DOHH2 (cell line): ENCODE measurements around the gene PPA1.

Experiments
- H3F3A ChIP-seq: fragments of 200-600 bp; sonication (generic), shearing (Covaris generic); 2 replicates; pipeline ENCODE4 v1.6.0; 2016; ENCODE audit warnings: antibody characterized with exemption, mild to moderate bottlenecking; ENCODE audit not compliant: control insufficient read depth, insufficient read depth
- H3K27ac ChIP-seq: fragments of 200-600 bp; sonication (generic); 2 replicates; pipeline ENCODE4 v1.5.1; 2014; ENCODE audit warnings: low read depth, mild to moderate bottlenecking, low read length, moderate library complexity
- H3K27me3 ChIP-seq: fragments of 200-600 bp; sonication (generic); 2 replicates; pipeline ENCODE4 v1.6.1; 2014; ENCODE audit warnings: mild to moderate bottlenecking, low read length, mixed read lengths; ENCODE audit not compliant: control insufficient read depth
- H3K36me3 ChIP-seq: fragments of 200-600 bp; sonication (generic); 2 replicates; pipeline ENCODE4 v1.6.1; 2014; ENCODE audit warnings: mild to moderate bottlenecking, low read length, moderate library complexity, mixed read lengths; ENCODE audit not compliant: control insufficient read depth
- H3K4me1 ChIP-seq: fragments of 200-600 bp; sonication (generic); 2 replicates; pipeline ENCODE4 v1.6.1; 2014; ENCODE audit warnings: mild to moderate bottlenecking, low read length, mixed read lengths; ENCODE audit not compliant: control insufficient read depth
- H3K4me2 ChIP-seq: fragments of 200-600 bp; sonication (generic); 2 replicates; pipeline ENCODE4 v1.6.0; 2014; ENCODE audit warnings: mild to moderate bottlenecking, low read length, moderate library complexity
- H3K4me3 ChIP-seq: fragments of 200-600 bp; sonication (generic); 2 replicates; pipeline ENCODE4 v1.5.1; 2014; ENCODE audit warnings: mild to moderate bottlenecking, low read length, mixed read lengths
- H3K79me2 ChIP-seq: fragments of 200-600 bp; sonication (generic); 2 replicates; pipeline ENCODE4 v1.6.1; 2014; ENCODE audit warnings: mild to moderate bottlenecking, low read length, mixed read lengths; ENCODE audit not compliant: control insufficient read depth
- H3K9me2 ChIP-seq: fragments of 200-600 bp; sonication (generic); replicated peaks from 2 replicates; pipeline ENCODE4 v1.6.1; 2014; ENCODE audit warnings: mild to moderate bottlenecking, low read length, mixed read lengths; ENCODE audit not compliant: control insufficient read depth
- H3K9me3 ChIP-seq: fragments of 200-600 bp; sonication (generic); 2 replicates; pipeline ENCODE4 v1.6.1; 2014; ENCODE audit warnings: antibody characterized with exemption, low read length, mixed read lengths; ENCODE audit not compliant: control insufficient read depth, insufficient read depth
- H4K20me1 ChIP-seq: fragments of 200-600 bp; sonication (generic); 2 replicates; pipeline ENCODE4 v1.6.0; 2014; ENCODE audit warnings: low read depth, mild to moderate bottlenecking, antibody characterized with exemption, low read length, moderate library complexity; ENCODE audit not compliant: control insufficient read depth, insufficient read depth
- EZH2phosphoT487 ChIP-seq: fragments of 200-600 bp; sonication (generic); IDR thresholded peaks from 2 replicates; pipeline ENCODE4 v1.6.1; 2017; ENCODE audit warnings: borderline replicate concordance, mild to moderate bottlenecking, antibody characterized with exemption, low read length, moderate library complexity, mixed read lengths
- TF ChIP-seq, protein P1 (sequence below): fragments of 200-600 bp; sonication (generic); IDR thresholded peaks from one replicate; pipeline ENCODE4 v1.5.1; 2014; ENCODE audit warnings: antibody characterized with exemption, mild to moderate bottlenecking, low read depth, low read length; ENCODE audit not compliant: poor library complexity, severe bottlenecking

PPA1 gene

DNA sequence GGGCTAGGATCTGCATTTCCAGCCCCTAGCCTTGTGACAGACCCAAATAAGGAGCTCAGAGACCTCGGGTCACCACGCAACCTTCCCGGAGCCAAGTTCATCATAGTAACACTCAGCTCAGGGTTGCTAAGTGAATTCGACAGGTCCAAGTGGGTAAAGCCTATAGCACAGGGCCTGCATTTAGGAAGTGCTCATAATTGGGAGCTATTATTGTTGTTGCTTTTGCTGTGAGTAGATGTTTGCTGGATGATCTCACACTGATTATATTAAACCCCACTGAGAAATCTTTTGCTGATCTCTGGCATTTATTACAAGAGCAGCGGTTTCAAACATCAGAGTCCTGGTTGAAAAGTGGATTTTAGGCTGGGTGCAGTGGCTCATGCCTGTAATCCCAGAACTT lies 42.6 kb downstream of the PPA1 start:
- Histone ChIP-seq H4K20me1 (no peaks in the 10 kb centered on the region), H3K4me1 (peaks cover 11% of the 10 kb centered on the region), H3K4me3 (no peak overlapping the region), H3K4me2 (no peak overlapping the region), H3F3A (peaks cover 19% of the 10 kb centered on the region), H3K9me2 (no peaks in the 10 kb centered on the region), H3K79me2 (no peaks in the 10 kb centered on the region), H3K9me3 (no peaks in the 10 kb centered on the region), H3K27ac (no peak overlapping the region), H3K36me3 (no peaks in the 10 kb centered on the region), H3K27me3 (peaks cover 6% of the 10 kb centered on the region; the same call in 1 of the 2 replicates)
- no peak for TF ChIP-seq EZH2phosphoT487
- TF ChIP-seq, protein P1, sequence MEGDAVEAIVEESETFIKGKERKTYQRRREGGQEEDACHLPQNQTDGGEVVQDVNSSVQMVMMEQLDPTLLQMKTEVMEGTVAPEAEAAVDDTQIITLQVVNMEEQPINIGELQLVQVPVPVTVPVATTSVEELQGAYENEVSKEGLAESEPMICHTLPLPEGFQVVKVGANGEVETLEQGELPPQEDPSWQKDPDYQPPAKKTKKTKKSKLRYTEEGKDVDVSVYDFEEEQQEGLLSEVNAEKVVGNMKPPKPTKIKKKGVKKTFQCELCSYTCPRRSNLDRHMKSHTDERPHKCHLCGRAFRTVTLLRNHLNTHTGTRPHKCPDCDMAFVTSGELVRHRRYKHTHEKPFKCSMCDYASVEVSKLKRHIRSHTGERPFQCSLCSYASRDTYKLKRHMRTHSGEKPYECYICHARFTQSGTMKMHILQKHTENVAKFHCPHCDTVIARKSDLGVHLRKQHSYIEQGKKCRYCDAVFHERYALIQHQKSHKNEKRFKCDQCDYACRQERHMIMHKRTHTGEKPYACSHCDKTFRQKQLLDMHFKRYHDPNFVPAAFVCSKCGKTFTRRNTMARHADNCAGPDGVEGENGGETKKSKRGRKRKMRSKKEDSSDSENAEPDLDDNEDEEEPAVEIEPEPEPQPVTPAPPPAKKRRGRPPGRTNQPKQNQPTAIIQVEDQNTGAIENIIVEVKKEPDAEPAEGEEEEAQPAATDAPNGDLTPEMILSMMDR = no peak

DNA sequence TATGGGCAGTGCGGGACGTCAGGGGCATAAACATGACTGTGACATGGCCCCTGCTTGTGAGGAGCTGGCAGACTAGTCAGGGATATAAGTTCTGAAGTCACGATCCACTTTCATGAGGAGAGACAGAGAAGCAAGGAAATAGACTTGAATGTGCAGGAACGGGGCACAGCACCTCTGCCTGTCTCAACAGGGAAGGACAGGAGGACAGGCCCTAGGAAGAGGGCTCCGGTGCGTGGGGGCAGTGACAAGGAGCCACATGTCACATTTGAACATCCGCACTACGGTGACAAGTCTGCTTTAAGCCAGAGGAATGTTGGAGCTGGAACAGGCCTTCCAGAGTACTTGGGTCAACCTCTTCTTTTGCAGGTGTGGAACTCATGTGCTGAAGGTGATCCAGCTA lies 43.1 kb downstream of the PPA1 start:
- Histone ChIP-seq H3K27me3 (peaks cover 6% of the 10 kb centered on the region; the same call in 1 of the 2 replicates), H4K20me1 (no peaks in the 10 kb centered on the region), H3K36me3 (no peaks in the 10 kb centered on the region), H3K4me3 (no peak overlapping the region), H3K4me1 (peaks cover 11% of the 10 kb centered on the region), H3K9me3 (no peaks in the 10 kb centered on the region), H3K27ac (no peak overlapping the region), H3K79me2 (no peaks in the 10 kb centered on the region), H3F3A (peaks cover 17% of the 10 kb centered on the region; the same call in 1 of the 2 replicates), H3K4me2 (no peak overlapping the region), H3K9me2 (no peaks in the 10 kb centered on the region)
- no peak for TF ChIP-seq EZH2phosphoT487
- TF ChIP-seq, protein P1 = no peak

DNA sequence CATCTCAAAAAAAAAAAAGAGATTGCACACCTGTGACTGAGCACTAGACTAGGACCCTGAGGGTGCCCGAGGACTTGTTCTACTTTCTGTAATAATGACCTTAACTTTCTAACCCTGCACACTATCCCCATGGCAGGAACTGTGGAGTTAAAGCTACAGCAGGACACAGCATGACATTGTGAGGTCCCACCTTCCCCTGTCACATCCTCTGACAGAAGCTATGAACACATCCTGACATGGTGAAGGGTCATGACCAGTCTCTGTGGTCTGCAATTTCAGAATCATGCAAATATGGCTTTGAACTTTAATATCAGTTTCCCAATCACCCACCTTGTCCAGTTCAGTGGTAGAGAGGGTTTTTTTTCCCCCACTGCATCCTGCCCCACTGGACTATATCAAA lies 44.5 kb downstream of the PPA1 start:
- H4K20me1 ChIP-seq = no peaks in the 10 kb centered on the region
- no peaks in the 10 kb centered on the region for H3K79me2 ChIP-seq
- peaks cover 6% of the 10 kb centered on the region; the same call in 1 of the 2 replicates for H3K27me3 ChIP-seq
- peaks cover 11% of the 10 kb centered on the region for H3K4me1 ChIP-seq
- peaks cover 13% of the 10 kb centered on the region; the same call in 1 of the 2 replicates for H3F3A ChIP-seq
- no peaks in the 10 kb centered on the region for H3K9me2 ChIP-seq
- H3K4me2 ChIP-seq = no peak overlapping the region
- TF ChIP-seq EZH2phosphoT487 = no peak
- TF ChIP-seq, protein P1 = no peak
- no peak overlapping the region for H3K27ac ChIP-seq
- no peaks in the 10 kb centered on the region for H3K9me3 ChIP-seq
- H3K4me3 ChIP-seq = no peak overlapping the region
- no peaks in the 10 kb centered on the region for H3K36me3 ChIP-seq
